Mesendoderm (in vitro differentiated cells): ENCODE data around the gene UMOD. TPM values are rescaled to one million over a fixed set of nuclear protein-coding genes. Genes with fewer than 3 reads are reported as not detected.

Experiments used
- DNase-seq: peaks from one replicate; pipeline ENCODE4 v3.0.0; 2013
- H2AK5ac ChIP-seq: 2 replicates; pipeline ENCODE4 v1.6.1; 2013; ENCODE audit warnings: low read length, inconsistent platforms
- H2BK120ac ChIP-seq: 2 replicates; pipeline ENCODE4 v1.6.1; 2013; ENCODE audit warnings: low read depth, mild to moderate bottlenecking, low read length, moderate library complexity, mixed read lengths
- H2BK15ac ChIP-seq: replicated peaks from 2 replicates; pipeline ENCODE4 v1.6.1; 2013; ENCODE audit warnings: low read depth, mild to moderate bottlenecking, moderate library complexity
- H2BK5ac ChIP-seq: 2 replicates; pipeline ENCODE4 v1.6.1; 2013; ENCODE audit warnings: low read length, inconsistent platforms
- H3K18ac ChIP-seq: 2 replicates; pipeline ENCODE4 v1.6.1; 2013; ENCODE audit warnings: mild to moderate bottlenecking, low read length, mixed read lengths
- H3K23ac ChIP-seq: one replicate; pipeline ENCODE4 v1.6.1; 2013; ENCODE audit warnings: low read length
- H3K27ac ChIP-seq: 2 replicates; pipeline ENCODE4 v1.5.1; 2013; ENCODE audit warnings: low read depth, mild to moderate bottlenecking, inconsistent platforms, low read length, moderate library complexity
- H3K27me3 ChIP-seq: 2 replicates; pipeline ENCODE4 v1.6.1; 2013; ENCODE audit warnings: low read length, control low read depth, mild to moderate bottlenecking, inconsistent platforms; ENCODE audit not compliant: insufficient read depth, poor library complexity
- H3K36me3 ChIP-seq: 2 replicates; pipeline ENCODE4 v1.6.1; 2013; ENCODE audit warnings: low read length, inconsistent platforms; ENCODE audit not compliant: control insufficient read depth, insufficient read depth
- H3K4ac ChIP-seq: one replicate; pipeline ENCODE4 v1.6.1; 2013; ENCODE audit warnings: low read depth, mild to moderate bottlenecking, low read length, moderate library complexity
- H3K4me1 ChIP-seq: 2 replicates; pipeline ENCODE4 v1.6.1; 2013; ENCODE audit warnings: low read depth, low read length, inconsistent platforms; ENCODE audit not compliant: control insufficient read depth
- H3K4me2 ChIP-seq: 2 replicates; pipeline ENCODE4 v1.6.1; 2013; ENCODE audit warnings: low read length
- H3K4me3 ChIP-seq: 2 replicates; pipeline ENCODE4 v1.5.1; 2013; ENCODE audit warnings: mild to moderate bottlenecking, low read length
- H3K56ac ChIP-seq: one replicate; pipeline ENCODE4 v1.6.1; 2013; ENCODE audit warnings: low read length
- H3K79me1 ChIP-seq: 2 replicates; pipeline ENCODE4 v1.6.1; 2013; ENCODE audit warnings: low read length, inconsistent platforms
- H3K79me2 ChIP-seq: 2 replicates; pipeline ENCODE4 v1.6.1; 2013; ENCODE audit warnings: mild to moderate bottlenecking, low read length; ENCODE audit not compliant: control insufficient read depth, insufficient read depth
- H3K9ac ChIP-seq: 2 replicates; pipeline ENCODE4 v1.6.1; 2013; ENCODE audit warnings: low read length, inconsistent platforms
- H4K5ac ChIP-seq: one replicate; pipeline ENCODE4 v1.6.1; 2013; ENCODE audit warnings: low read length
- H4K8ac ChIP-seq: one replicate; pipeline ENCODE4 v1.6.1; 2013; ENCODE audit warnings: low read depth, mild to moderate bottlenecking, control low read depth, low read length, moderate library complexity
- WGBS: extraction: QIAGEN DNeasy Blood & Tissue Kit; methylation state at CpG from one replicate; pipeline ENCODE4 v1.1.7; 2013; ENCODE audit warnings: low lambda C conversion rate, missing lambda C conversion rate; ENCODE audit not compliant: insufficient coverage; ENCODE audit errors: extremely low coverage; 5-methylcytosine and 5-hydroxymethylcytosine counted together
- polyA plus RNA-seq, 2 experiments: library from polyadenylated mRNA; stranded (reverse); fragments of 200-250 nt; gene quantifications; one replicate each; pipeline ENCODE4 v1.2.3, GENCODE V29; 2013

UMOD gene
- not detected for polyA plus RNA-seq (2013, experiment 1 of 2)
- not detected for polyA plus RNA-seq (2013, experiment 2 of 2)

- Histone ChIP-seq H2BK15ac (no peak within 1 kb of the TSS), H3K9ac (no peak within 1 kb of the TSS), H3K4me1 (no peaks in the 10 kb centered on the region), H3K4me2 (no peak within 1 kb of the TSS), H3K79me2 (no peaks in the 10 kb centered on the region), H3K56ac (no peak within 1 kb of the TSS), H3K27me3 (no peaks in the 10 kb centered on the region), H2BK5ac (no peak within 1 kb of the TSS), H3K36me3 (no peaks in the 10 kb centered on the region), H2BK120ac (no peak within 1 kb of the TSS), H3K27ac (no peak within 1 kb of the TSS), H4K8ac (no peak within 1 kb of the TSS), H3K79me1 (no peaks in the 10 kb centered on the region), H2AK5ac (no peak within 1 kb of the TSS), H4K5ac (no peak within 1 kb of the TSS), H3K23ac (no peak within 1 kb of the TSS), H3K4ac (no peak within 1 kb of the TSS), H3K18ac (no peak within 1 kb of the TSS), H3K4me3 (no peak within 1 kb of the TSS)
- no peak for DNase-seq
- no CpG with 5 or more reads among the region's 2 CpGs for WGBS
These were observed at the start of gene UMOD for GRCh38 chr16:20352615-20353014. Gene UMOD (minus strand): TSS chr16:20352715. CDS start chr16:20350737, 1,978 bp downstream.

- H2BK15ac ChIP-seq: no peak overlapping the region
- no peak overlapping the region for H3K9ac ChIP-seq
- H4K5ac ChIP-seq: no peak overlapping the region
- no peaks in the 10 kb centered on the region for H3K27me3 ChIP-seq
- no peak overlapping the region for H3K4me2 ChIP-seq
- no peaks in the 10 kb centered on the region for H3K36me3 ChIP-seq
- no peak overlapping the region for H2BK5ac ChIP-seq
- H3K23ac ChIP-seq: no peak overlapping the region
- no peak overlapping the region for H3K4ac ChIP-seq
- H3K27ac ChIP-seq: no peak overlapping the region
- no peak overlapping the region for H3K18ac ChIP-seq
- no peak overlapping the region for H3K56ac ChIP-seq
- WGBS: no CpG with 5 or more reads among the region's 8 CpGs
- no peaks in the 10 kb centered on the region for H3K79me1 ChIP-seq
- no peaks in the 10 kb centered on the region for H3K4me1 ChIP-seq
- H3K79me2 ChIP-seq: no peaks in the 10 kb centered on the region
- no peak overlapping the region for H2BK120ac ChIP-seq
- no peak overlapping the region for H4K8ac ChIP-seq
- no peak for DNase-seq
- H3K4me3 ChIP-seq: no peak overlapping the region
- H2AK5ac ChIP-seq: no peak overlapping the region
These were observed 49.0 kb upstream of the UMOD start for GRCh38 chr16:20401475-20402016.

GRCh38 chr16:20401066-20401465 lies 48.6 kb upstream of the UMOD start:
- Histone ChIP-seq H2BK5ac (no peak overlapping the region), H3K79me1 (no peaks in the 10 kb centered on the region), H3K36me3 (no peaks in the 10 kb centered on the region), H4K8ac (no peak overlapping the region), H3K27ac (no peak overlapping the region), H3K23ac (no peak overlapping the region), H4K5ac (no peak overlapping the region), H3K4me2 (no peak overlapping the region), H3K56ac (no peak overlapping the region), H3K18ac (no peak overlapping the region), H3K27me3 (no peaks in the 10 kb centered on the region), H3K79me2 (no peaks in the 10 kb centered on the region), H3K4ac (no peak overlapping the region), H3K4me3 (no peak overlapping the region), H3K4me1 (no peaks in the 10 kb centered on the region), H2BK15ac (no peak overlapping the region), H3K9ac (no peak overlapping the region), H2AK5ac (no peak overlapping the region), H2BK120ac (no peak overlapping the region)
- DNase-seq: no peak
- no CpG with 5 or more reads among the region's 2 CpGs for WGBS

- no peak overlapping the region for H3K18ac ChIP-seq
- no CpG with 5 or more reads among the region's 7 CpGs for WGBS
- no peak overlapping the region for H2AK5ac ChIP-seq
- H2BK5ac ChIP-seq: no peak overlapping the region
- H2BK120ac ChIP-seq: no peak overlapping the region
- no peak overlapping the region for H4K8ac ChIP-seq
- no peak overlapping the region for H3K27ac ChIP-seq
- no peak overlapping the region for H3K23ac ChIP-seq
- no peak overlapping the region for H3K9ac ChIP-seq
- H2BK15ac ChIP-seq: no peak overlapping the region
- H3K79me2 ChIP-seq: no peaks in the 10 kb centered on the region
- no peak for DNase-seq
- no peak overlapping the region for H3K4ac ChIP-seq
- H3K4me2 ChIP-seq: no peak overlapping the region
- H3K27me3 ChIP-seq: no peaks in the 10 kb centered on the region
- no peak overlapping the region for H3K4me3 ChIP-seq
- H4K5ac ChIP-seq: no peak overlapping the region
- no peaks in the 10 kb centered on the region for H3K36me3 ChIP-seq
- H3K4me1 ChIP-seq: no peaks in the 10 kb centered on the region
- no peak overlapping the region for H3K56ac ChIP-seq
- no peaks in the 10 kb centered on the region for H3K79me1 ChIP-seq
These were observed 46.7 kb upstream of the UMOD start for GRCh38 chr16:20399185-20399584.

GRCh38 chr16:20398603-20399002 lies 46.1 kb upstream of the UMOD start:
- Histone ChIP-seq H3K27me3 (no peaks in the 10 kb centered on the region), H3K56ac (no peak overlapping the region), H4K5ac (no peak overlapping the region), H3K4me2 (no peak overlapping the region), H3K4ac (no peak overlapping the region), H3K36me3 (no peaks in the 10 kb centered on the region), H3K4me1 (no peaks in the 10 kb centered on the region), H2BK5ac (no peak overlapping the region), H3K27ac (no peak overlapping the region), H3K9ac (no peak overlapping the region), H2BK120ac (no peak overlapping the region), H3K4me3 (no peak overlapping the region), H4K8ac (no peak overlapping the region), H2AK5ac (no peak overlapping the region), H2BK15ac (no peak overlapping the region), H3K18ac (no peak overlapping the region), H3K79me1 (no peaks in the 10 kb centered on the region), H3K23ac (no peak overlapping the region), H3K79me2 (no peaks in the 10 kb centered on the region)
- no peak for DNase-seq
- no CpG with 5 or more reads among the region's 3 CpGs for WGBS

GRCh38 chr16:20397468-20398074 lies 45.1 kb upstream of the UMOD start:
- H4K5ac ChIP-seq: no peak overlapping the region
- H3K4ac ChIP-seq: no peak overlapping the region
- H3K36me3 ChIP-seq: no peaks in the 10 kb centered on the region
- H3K4me2 ChIP-seq: no peak overlapping the region
- H3K79me2 ChIP-seq: no peaks in the 10 kb centered on the region
- no peak overlapping the region for H3K4me3 ChIP-seq
- H3K18ac ChIP-seq: no peak overlapping the region
- H3K79me1 ChIP-seq: no peaks in the 10 kb centered on the region
- no peak overlapping the region for H2BK120ac ChIP-seq
- H3K27me3 ChIP-seq: no peaks in the 10 kb centered on the region
- no peak overlapping the region for H3K23ac ChIP-seq
- no CpG with 5 or more reads among the region's 7 CpGs for WGBS
- no peak overlapping the region for H3K9ac ChIP-seq
- H4K8ac ChIP-seq: no peak overlapping the region
- no peak for DNase-seq
- H3K27ac ChIP-seq: no peak overlapping the region
- no peak overlapping the region for H2BK15ac ChIP-seq
- no peak overlapping the region for H2BK5ac ChIP-seq
- H3K56ac ChIP-seq: no peak overlapping the region
- no peak overlapping the region for H2AK5ac ChIP-seq
- H3K4me1 ChIP-seq: no peaks in the 10 kb centered on the region
